ENCODE data around the gene CAMTA1.

CAMTA1 gene

DNA sequence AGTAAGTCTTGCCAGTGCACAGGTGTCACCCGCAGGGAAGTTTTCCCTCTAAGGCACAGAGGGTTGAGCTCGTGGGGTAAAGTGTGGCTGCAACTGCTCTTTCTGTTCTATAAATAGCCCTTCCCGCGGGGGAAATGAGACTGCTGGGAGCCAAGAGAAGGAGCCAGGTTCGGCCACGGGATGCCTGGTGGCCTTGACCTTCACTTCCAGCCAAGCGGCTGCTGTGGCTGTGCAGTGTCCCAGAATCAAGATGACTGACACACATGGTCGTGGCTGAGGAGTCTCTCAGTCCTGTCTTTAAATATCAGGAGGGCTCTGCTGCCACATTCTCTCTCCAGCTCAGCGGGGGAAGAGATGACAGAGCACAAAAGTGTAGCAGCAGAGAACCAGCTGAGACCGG lies 831.7 kb downstream of the CAMTA1 start:
- no peak for ATAC-seq (ENCODE audit: insufficient read depth, low read depth)
- no peak for DNase-seq
- Histone ChIP-seq H4K20me1 (ENCODE audit: insufficient read depth, low read length) (peaks cover 8% of the 10 kb centered on the region; the same call in 1 of the 2 replicates), H3K36me3 (ENCODE audit: insufficient read depth, low read length) (no peaks in the 10 kb centered on the region), H3K27ac (ENCODE audit: low read length) (no peak overlapping the region), H3K9me3 (ENCODE audit: insufficient read depth, low read length, severe bottlenecking) (no peaks in the 10 kb centered on the region), H3K27me3 (ENCODE audit: insufficient read depth, low read length, poor library complexity) (no peaks in the 10 kb centered on the region), H3K4me3 (ENCODE audit: low read depth in 1 of 2, low read length in 2 of 2) (no peak overlapping the region), H3K9ac (ENCODE audit: low read depth, low read length) (no peak overlapping the region), H3K4me1 (ENCODE audit: insufficient read depth, low read length) (no peaks in the 10 kb centered on the region), H2AFZ (ENCODE audit: low read depth, low read length) (no peak overlapping the region), H3K4me2 (ENCODE audit: insufficient read depth, low read length) (no peak overlapping the region), H3K79me2 (ENCODE audit: insufficient read depth, low read length) (no peaks in the 10 kb centered on the region)
- no peak for TF ChIP-seq EZH2 (IDR thresholded peaks at IDR 0.05; ENCODE audit: borderline replicate concordance, low read depth, low read length, severe bottlenecking)

DNA sequence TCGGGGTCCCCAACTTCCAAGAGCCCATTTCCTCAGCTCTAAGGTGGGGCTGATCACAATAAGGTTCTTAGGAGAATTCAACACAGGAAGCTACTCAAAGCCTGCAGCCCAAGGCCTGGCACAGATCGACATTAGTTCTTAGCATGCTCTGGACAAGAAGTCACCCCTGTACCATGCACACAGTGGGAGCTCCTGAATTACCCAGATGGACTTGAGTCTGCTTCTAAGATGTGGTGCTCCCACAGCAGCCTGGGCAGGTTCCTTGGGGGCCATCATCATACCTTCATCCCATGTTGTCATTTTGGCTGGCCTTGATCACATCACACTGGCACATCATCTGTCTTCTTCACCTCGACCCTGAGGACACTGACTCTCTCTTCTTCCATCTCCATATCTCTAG lies 832.6 kb downstream of the CAMTA1 start:
- TF ChIP-seq, protein P1, sequence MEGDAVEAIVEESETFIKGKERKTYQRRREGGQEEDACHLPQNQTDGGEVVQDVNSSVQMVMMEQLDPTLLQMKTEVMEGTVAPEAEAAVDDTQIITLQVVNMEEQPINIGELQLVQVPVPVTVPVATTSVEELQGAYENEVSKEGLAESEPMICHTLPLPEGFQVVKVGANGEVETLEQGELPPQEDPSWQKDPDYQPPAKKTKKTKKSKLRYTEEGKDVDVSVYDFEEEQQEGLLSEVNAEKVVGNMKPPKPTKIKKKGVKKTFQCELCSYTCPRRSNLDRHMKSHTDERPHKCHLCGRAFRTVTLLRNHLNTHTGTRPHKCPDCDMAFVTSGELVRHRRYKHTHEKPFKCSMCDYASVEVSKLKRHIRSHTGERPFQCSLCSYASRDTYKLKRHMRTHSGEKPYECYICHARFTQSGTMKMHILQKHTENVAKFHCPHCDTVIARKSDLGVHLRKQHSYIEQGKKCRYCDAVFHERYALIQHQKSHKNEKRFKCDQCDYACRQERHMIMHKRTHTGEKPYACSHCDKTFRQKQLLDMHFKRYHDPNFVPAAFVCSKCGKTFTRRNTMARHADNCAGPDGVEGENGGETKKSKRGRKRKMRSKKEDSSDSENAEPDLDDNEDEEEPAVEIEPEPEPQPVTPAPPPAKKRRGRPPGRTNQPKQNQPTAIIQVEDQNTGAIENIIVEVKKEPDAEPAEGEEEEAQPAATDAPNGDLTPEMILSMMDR (IDR thresholded peaks at IDR 0.05; ENCODE audit: borderline replicate concordance, extremely low read depth, low read length, poor library complexity, severe bottlenecking): no peak
- no peak for TF ChIP-seq EZH2 (IDR thresholded peaks at IDR 0.05; ENCODE audit: borderline replicate concordance, low read depth, low read length, severe bottlenecking)
- H3K9ac ChIP-seq (ENCODE audit: low read depth, low read length): no peak overlapping the region
- no peak overlapping the region for H3K27ac ChIP-seq (ENCODE audit: low read length)
- H3K4me2 ChIP-seq (ENCODE audit: insufficient read depth, low read length): no peak overlapping the region
- H2AFZ ChIP-seq (ENCODE audit: low read depth, low read length): no peak overlapping the region
- no peak for ATAC-seq (ENCODE audit: insufficient read depth, low read depth)
- peaks cover 8% of the 10 kb centered on the region; the same call in 1 of the 2 replicates for H4K20me1 ChIP-seq (ENCODE audit: insufficient read depth, low read length)
- H3K4me1 ChIP-seq (ENCODE audit: insufficient read depth, low read length): no peaks in the 10 kb centered on the region
- H3K27me3 ChIP-seq (ENCODE audit: insufficient read depth, low read length, poor library complexity): no peaks in the 10 kb centered on the region
- no peaks in the 10 kb centered on the region for H3K36me3 ChIP-seq (ENCODE audit: insufficient read depth, low read length)
- H3K4me3 ChIP-seq (ENCODE audit: low read depth in 1 of 2, low read length in 2 of 2): no peak overlapping the region
- H3K79me2 ChIP-seq (ENCODE audit: insufficient read depth, low read length): no peaks in the 10 kb centered on the region
- no peaks in the 10 kb centered on the region for H3K9me3 ChIP-seq (ENCODE audit: insufficient read depth, low read length, severe bottlenecking)
- no peak for DNase-seq

DNA sequence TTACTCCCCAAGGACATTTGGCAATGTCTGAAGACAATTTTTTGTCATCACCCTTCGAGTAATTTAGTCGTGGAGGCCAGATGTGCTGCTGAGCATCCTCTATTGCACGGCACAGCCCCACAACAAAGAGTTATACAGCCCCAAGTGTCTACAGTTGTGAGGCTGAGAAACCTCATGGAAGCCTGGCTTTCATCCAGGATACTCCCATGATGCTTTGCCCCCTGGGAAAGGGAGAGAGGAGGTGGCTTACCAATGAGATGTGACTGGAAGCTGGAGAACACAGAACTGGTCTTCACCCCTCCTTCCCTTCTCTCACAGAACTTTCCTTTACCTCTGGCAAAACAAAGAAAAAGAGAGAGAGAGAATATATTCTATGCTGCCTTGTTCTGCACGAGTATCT lies 834.9 kb downstream of the CAMTA1 start:
- Histone ChIP-seq H3K4me1 (ENCODE audit: insufficient read depth, low read length) (no peaks in the 10 kb centered on the region), H3K4me2 (ENCODE audit: insufficient read depth, low read length) (no peak overlapping the region), H3K9ac (ENCODE audit: low read depth, low read length) (no peak overlapping the region), H3K9me3 (ENCODE audit: insufficient read depth, low read length, severe bottlenecking) (no peaks in the 10 kb centered on the region), H3K79me2 (ENCODE audit: insufficient read depth, low read length) (no peaks in the 10 kb centered on the region), H2AFZ (ENCODE audit: low read depth, low read length) (no peak overlapping the region), H3K27me3 (ENCODE audit: insufficient read depth, low read length, poor library complexity) (peaks cover 2% of the 10 kb centered on the region), H3K27ac (ENCODE audit: low read length) (no peak overlapping the region), H3K36me3 (ENCODE audit: insufficient read depth, low read length) (no peaks in the 10 kb centered on the region), H3K4me3 (ENCODE audit: low read depth in 1 of 2, low read length in 2 of 2) (no peak overlapping the region), H4K20me1 (ENCODE audit: insufficient read depth, low read length) (peaks cover 9% of the 10 kb centered on the region; the same call in 1 of the 2 replicates)
- DNase-seq: no peak
- ATAC-seq (ENCODE audit: insufficient read depth, low read depth): no peak
- TF ChIP-seq, protein P1 (IDR thresholded peaks at IDR 0.05; ENCODE audit: borderline replicate concordance, extremely low read depth, low read length, poor library complexity, severe bottlenecking): no peak
- TF ChIP-seq EZH2 (IDR thresholded peaks at IDR 0.05; ENCODE audit: borderline replicate concordance, low read depth, low read length, severe bottlenecking): no peak

DNA sequence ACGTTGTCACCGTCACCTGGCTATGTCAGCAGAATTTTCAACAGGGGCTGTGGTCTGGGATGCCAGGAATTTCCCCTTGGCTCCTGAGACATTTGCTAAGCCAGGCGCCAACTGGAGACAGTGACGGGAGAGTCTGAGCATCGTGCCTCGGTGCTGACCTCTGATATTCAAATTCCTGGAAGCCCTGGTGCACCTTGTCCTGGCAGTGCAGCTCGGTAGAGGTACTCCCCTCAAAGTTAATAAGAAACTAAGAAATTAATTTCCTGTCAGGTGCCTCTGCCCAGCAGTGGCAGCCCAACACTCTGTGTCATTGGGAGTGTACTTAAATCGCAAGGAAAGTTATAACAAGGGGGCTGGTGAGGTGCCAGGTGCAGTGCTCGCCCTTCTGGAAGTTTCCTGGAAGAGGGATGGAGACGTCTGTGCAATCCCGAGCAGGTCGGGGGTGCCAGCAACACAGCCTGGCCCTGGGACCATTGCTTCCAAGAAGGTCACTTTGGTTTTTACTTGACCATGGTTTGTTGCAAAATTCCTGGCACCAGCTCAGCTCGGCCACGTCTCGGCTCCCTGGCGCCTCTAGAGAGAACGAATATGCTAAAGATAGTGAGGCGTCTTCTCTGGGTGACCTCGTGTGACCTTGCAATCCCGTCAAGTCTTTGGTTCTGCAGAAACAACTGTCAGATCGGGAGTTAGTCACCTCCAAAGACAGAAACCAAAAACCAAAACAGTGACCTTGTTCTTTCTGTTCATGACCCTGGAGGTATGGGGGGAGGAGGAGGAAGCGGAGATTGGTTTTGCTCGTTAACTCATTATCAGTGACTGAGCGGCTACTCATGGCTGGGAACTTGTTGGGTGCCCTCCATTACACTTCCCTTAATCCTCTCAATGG lies 836.3 kb downstream of the CAMTA1 start:
- TF ChIP-seq EZH2 (IDR thresholded peaks at IDR 0.05; ENCODE audit: borderline replicate concordance, low read depth, low read length, severe bottlenecking): no peak
- TF ChIP-seq, protein P1 (IDR thresholded peaks at IDR 0.05; ENCODE audit: borderline replicate concordance, extremely low read depth, low read length, poor library complexity, severe bottlenecking): no peak
- no peak for ATAC-seq (ENCODE audit: insufficient read depth, low read depth)
- Histone ChIP-seq H3K4me3 (ENCODE audit: low read depth in 1 of 2, low read length in 2 of 2) (no peak overlapping the region), H4K20me1 (ENCODE audit: insufficient read depth, low read length) (0 out of 2 replicates have a peak, but pooled peaks cover 10% of the 10 kb centered on the region), H3K27me3 (ENCODE audit: insufficient read depth, low read length, poor library complexity) (peaks cover 8% of the 10 kb centered on the region), H3K9me3 (ENCODE audit: insufficient read depth, low read length, severe bottlenecking) (no peaks in the 10 kb centered on the region), H3K27ac (ENCODE audit: low read length) (no peak overlapping the region), H3K4me2 (ENCODE audit: insufficient read depth, low read length) (no peak overlapping the region), H3K36me3 (ENCODE audit: insufficient read depth, low read length) (no peaks in the 10 kb centered on the region), H2AFZ (ENCODE audit: low read depth, low read length) (no peak overlapping the region), H3K79me2 (ENCODE audit: insufficient read depth, low read length) (no peaks in the 10 kb centered on the region), H3K4me1 (ENCODE audit: insufficient read depth, low read length) (no peaks in the 10 kb centered on the region), H3K9ac (ENCODE audit: low read depth, low read length) (no peak overlapping the region)
- no peak for DNase-seq

All from DND-41 (cell line).